Adipocyte (in vitro differentiated cells): Measurements from ENCODE around the gene METTL6.
"Not testable (repeated sequence)": the region's sequence is repeated elsewhere in the genome, so short reads cannot be mapped to it uniquely, and the experiment has no call there.

Experiments used
- DNase-seq: peaks from one replicate; pipeline ENCODE4 v3.0.0-alpha.2; 2015; ENCODE audit warnings: low read depth
- H3K27me3 ChIP-seq: replicated peaks from 2 replicates; pipeline ENCODE4 v1.7.0; 2013; ENCODE audit warnings: mild to moderate bottlenecking, low read length, moderate library complexity; ENCODE audit not compliant: control insufficient read depth, insufficient read depth
- H3K36me3 ChIP-seq: 2 replicates; pipeline ENCODE4 v1.7.0; 2013; ENCODE audit warnings: low read length, mild to moderate bottlenecking, moderate library complexity; ENCODE audit not compliant: control insufficient read depth, insufficient read depth, severe bottlenecking
- H3K4me1 ChIP-seq: 2 replicates; pipeline ENCODE4 v1.7.0; 2013; ENCODE audit warnings: mild to moderate bottlenecking, low read length, moderate library complexity; ENCODE audit not compliant: control insufficient read depth, insufficient read depth
- H3K4me3 ChIP-seq: 2 replicates; pipeline ENCODE4 v1.7.0; 2013; ENCODE audit warnings: mild to moderate bottlenecking, low read length, moderate library complexity
- H3K9ac ChIP-seq: 2 replicates; pipeline ENCODE4 v1.7.0; 2013; ENCODE audit warnings: mild to moderate bottlenecking, low read length, moderate library complexity
- H3K9me3 ChIP-seq: 2 replicates; pipeline ENCODE4 v1.7.0; 2013; ENCODE audit warnings: mild to moderate bottlenecking, low read length, moderate library complexity; ENCODE audit not compliant: control insufficient read depth

METTL6 gene

GRCh38 chr3:15458212-15458780 lies 31.0 kb upstream of the METTL6 start:
- Histone ChIP-seq H3K36me3 (no peaks in the 10 kb centered on the region), H3K9ac (no peak overlapping the region), H3K4me1 (no peaks in the 10 kb centered on the region), H3K9me3 (no peaks in the 10 kb centered on the region), H3K27me3 (no peaks in the 10 kb centered on the region), H3K4me3 (no peak overlapping the region)
- no peak for DNase-seq

- not testable (repeated sequence) for DNase-seq
These were observed 29.6 kb upstream of the METTL6 start for GRCh38 chr3:15456915-15457314.

GRCh38 chr3:15456321-15456720 lies 29.0 kb upstream of the METTL6 start:
- no peak overlapping the region for H3K9ac ChIP-seq
- no peaks in the 10 kb centered on the region for H3K9me3 ChIP-seq
- peaks cover 3% of the 10 kb centered on the region for H3K36me3 ChIP-seq
- no peak overlapping the region for H3K4me3 ChIP-seq
- H3K4me1 ChIP-seq, result no peaks in the 10 kb centered on the region
- DNase-seq, result no peak
- H3K27me3 ChIP-seq, result no peaks in the 10 kb centered on the region

More at GRCh38 chr3:15456915-15457314, 29.6 kb upstream of the METTL6 start:
- not testable (repeated sequence) for H3K36me3 ChIP-seq, H3K9me3 ChIP-seq, H3K4me3 ChIP-seq, H3K27me3 ChIP-seq, H3K9ac ChIP-seq, H3K4me1 ChIP-seq

DNA sequence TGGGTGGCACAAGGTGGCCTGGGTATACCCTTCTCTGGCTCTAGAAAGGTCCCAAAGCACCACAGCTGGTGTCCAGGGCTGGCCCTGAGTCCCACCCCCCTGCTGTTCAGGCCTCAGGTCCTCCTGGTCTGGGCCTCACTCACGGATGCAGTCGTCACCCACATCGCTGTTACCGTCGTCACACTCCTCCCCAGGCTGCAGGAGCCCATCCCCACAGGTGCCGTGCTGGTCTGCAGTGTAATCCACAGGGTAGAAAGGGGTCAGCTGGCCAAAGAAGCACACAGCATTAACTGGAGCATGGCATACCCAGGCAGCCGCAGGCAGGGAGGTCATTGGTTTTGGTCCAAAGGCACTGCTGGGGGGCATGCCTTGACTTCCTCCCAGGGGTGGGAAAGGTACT lies 28.4 kb upstream of the METTL6 start:
- H3K27me3 ChIP-seq, result no peaks in the 10 kb centered on the region
- no peak overlapping the region for H3K4me3 ChIP-seq
- no peaks in the 10 kb centered on the region for H3K4me1 ChIP-seq
- peaks cover 4% of the 10 kb centered on the region for H3K36me3 ChIP-seq
- H3K9me3 ChIP-seq, result no peaks in the 10 kb centered on the region
- H3K9ac ChIP-seq, result no peak overlapping the region
- DNase-seq, result no peak

- Histone ChIP-seq H3K27me3 (no peaks in the 10 kb centered on the region), H3K9me3 (no peaks in the 10 kb centered on the region), H3K36me3 (peaks cover 4% of the 10 kb centered on the region), H3K4me3 (no peak overlapping the region), H3K4me1 (no peaks in the 10 kb centered on the region), H3K9ac (no peak overlapping the region)
- DNase-seq, result no peak
These were observed 27.6 kb upstream of the METTL6 start for GRCh38 chr3:15454965-15455364.

GRCh38 chr3:15453991-15454625 lies 26.8 kb upstream of the METTL6 start:
- Histone ChIP-seq H3K9me3 (no peaks in the 10 kb centered on the region), H3K9ac (no peak overlapping the region), H3K36me3 (peaks cover 4% of the 10 kb centered on the region), H3K4me1 (no peaks in the 10 kb centered on the region), H3K4me3 (no peak overlapping the region), H3K27me3 (no peaks in the 10 kb centered on the region)
- DNase-seq, result no peak

DNA sequence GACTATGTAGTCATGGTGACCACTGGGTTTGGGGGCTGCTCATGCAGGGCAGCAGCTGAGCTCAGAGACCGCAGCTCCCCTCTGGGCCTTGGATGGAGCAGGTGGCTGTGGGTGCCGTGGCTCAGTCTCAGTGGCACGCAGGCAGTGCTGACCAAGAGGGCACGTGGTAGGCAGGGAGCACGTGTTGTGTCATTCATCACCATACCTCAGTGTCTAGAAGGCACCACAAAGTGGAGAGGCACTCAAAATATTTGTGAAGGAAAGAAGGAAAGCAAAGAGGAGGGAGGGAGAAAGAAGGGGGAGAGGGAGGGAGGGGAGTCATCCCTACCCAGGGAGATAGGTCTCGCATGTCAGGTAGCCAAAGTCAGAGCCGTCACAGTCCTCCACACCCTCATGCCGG lies 26.2 kb upstream of the METTL6 start:
- Histone ChIP-seq H3K9ac (no peak overlapping the region), H3K4me3 (no peak overlapping the region)
- no peak for DNase-seq

DNA sequence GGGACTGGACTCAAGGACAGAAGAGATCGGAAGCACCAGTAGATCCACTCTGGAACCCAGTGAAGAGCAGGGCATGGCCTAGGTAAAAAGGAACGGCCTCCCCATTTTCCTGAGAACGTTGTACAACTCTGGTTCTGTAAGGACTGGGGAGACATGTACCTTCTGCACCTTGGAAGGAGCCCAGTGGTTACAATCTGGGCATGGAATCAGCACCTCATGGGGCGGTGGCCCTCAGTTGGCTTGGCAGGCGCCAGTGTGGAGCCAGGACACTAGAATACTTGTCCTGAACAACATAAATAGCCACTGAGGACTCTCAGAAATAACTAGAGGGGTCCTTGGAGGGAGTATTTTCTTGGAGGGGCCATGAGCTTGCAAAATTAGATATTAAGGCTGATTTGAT lies 25.6 kb upstream of the METTL6 start:
- Histone ChIP-seq H3K27me3 (no peaks in the 10 kb centered on the region), H3K9me3 (no peaks in the 10 kb centered on the region), H3K4me3 (no peak overlapping the region), H3K9ac (no peak overlapping the region), H3K36me3 (peaks cover 4% of the 10 kb centered on the region), H3K4me1 (no peaks in the 10 kb centered on the region)
- DNase-seq, result no peak

More for the DNA sequence above, 26.2 kb upstream of the METTL6 start:
- H3K27me3 ChIP-seq, result no peaks in the 10 kb centered on the region
- H3K4me1 ChIP-seq, result no peaks in the 10 kb centered on the region
- peaks cover 4% of the 10 kb centered on the region for H3K36me3 ChIP-seq
- no peaks in the 10 kb centered on the region for H3K9me3 ChIP-seq

DNA sequence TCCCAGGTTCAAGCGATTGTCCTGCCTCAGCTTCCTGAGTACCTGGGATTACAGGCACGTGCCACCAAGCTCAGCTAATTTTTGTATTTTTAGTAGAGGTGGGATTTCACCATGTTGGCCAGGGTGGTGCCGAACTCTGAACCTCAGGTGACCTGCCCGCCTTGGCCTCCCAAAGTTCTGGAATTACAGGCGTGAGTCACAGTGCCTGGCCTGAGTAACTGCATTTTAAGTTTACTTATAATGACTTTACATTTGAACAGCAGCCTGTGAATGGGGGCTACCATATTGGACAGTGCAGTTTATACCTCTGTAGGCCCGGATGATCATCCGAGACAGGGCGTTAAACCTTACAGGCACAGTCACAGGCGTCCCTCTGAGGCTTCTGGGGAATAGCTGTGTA lies 24.8 kb upstream of the METTL6 start:
- no peak for DNase-seq
- peaks cover 4% of the 10 kb centered on the region for H3K36me3 ChIP-seq

DNA sequence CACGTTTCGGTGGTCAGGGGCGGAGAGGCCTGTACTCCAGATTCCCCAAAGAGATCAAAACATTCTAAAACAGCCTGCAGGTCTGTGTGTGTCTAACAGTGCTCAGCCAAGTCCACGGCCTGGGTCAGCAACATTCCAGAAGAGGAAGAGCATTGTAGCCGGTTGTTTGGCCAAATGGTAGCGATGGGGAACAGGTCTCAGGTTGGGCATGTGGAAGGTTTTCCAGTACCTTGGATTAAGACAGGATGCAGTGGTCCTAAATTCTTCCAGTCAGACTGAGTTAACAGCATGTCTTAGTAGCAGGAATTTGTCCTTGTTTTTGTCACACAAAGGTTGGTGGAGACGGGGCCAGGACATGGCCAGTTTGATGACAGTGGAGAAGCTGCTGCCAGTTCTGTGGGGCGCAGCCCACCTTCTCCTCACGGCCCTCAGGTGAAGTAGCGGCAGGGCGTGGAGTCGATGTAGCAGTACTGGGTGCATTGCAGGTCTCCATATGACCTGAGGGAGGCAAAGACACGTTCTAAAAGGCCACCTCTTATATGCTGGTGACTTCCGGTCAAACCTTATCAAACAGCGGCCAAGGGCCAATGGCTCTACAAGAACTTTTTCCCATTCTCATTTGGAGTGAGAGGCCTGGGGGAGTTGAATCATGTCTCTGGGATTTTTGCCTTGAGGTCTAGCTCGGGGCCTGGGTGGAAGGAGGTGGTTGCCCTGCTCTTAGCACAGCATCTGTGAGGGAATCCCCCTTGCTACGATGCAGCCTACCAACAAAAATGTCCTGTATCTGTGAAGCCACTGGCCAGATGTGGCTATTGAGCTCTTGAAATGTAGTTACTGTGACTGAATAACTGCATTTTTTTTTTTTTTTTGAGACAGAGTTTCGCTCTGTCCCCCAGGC lies 24.1 kb upstream of the METTL6 start:
- DNase-seq, result no peak
- Histone ChIP-seq H3K4me3 (no peak overlapping the region), H3K4me1 (no peaks in the 10 kb centered on the region), H3K36me3 (peaks cover 4% of the 10 kb centered on the region), H3K9me3 (no peaks in the 10 kb centered on the region), H3K27me3 (no peaks in the 10 kb centered on the region), H3K9ac (no peak overlapping the region)

More for the DNA sequence above, 24.8 kb upstream of the METTL6 start:
- no peak overlapping the region for H3K9ac ChIP-seq
- no peaks in the 10 kb centered on the region for H3K27me3 ChIP-seq
- H3K9me3 ChIP-seq, result no peaks in the 10 kb centered on the region
- H3K4me1 ChIP-seq, result no peaks in the 10 kb centered on the region
- H3K4me3 ChIP-seq, result no peak overlapping the region

- Histone ChIP-seq H3K4me3 (no peak overlapping the region), H3K27me3 (no peaks in the 10 kb centered on the region), H3K9me3 (no peaks in the 10 kb centered on the region), H3K36me3 (peaks cover 7% of the 10 kb centered on the region), H3K4me1 (no peaks in the 10 kb centered on the region), H3K9ac (no peak overlapping the region)
- DNase-seq, result no peak
These were observed 23.3 kb upstream of the METTL6 start for GRCh38 chr3:15450438-15451215.
